ENCODE results near the gene SLC25A29.
A peak's percentile ranks its signal among the peaks of the same experiment; 100 is the strongest.
"Not testable (repeated sequence)": the region's sequence is repeated elsewhere in the genome, so short reads cannot be mapped to it uniquely, and the experiment has no call there.

Gene SLC25A29

DNA sequence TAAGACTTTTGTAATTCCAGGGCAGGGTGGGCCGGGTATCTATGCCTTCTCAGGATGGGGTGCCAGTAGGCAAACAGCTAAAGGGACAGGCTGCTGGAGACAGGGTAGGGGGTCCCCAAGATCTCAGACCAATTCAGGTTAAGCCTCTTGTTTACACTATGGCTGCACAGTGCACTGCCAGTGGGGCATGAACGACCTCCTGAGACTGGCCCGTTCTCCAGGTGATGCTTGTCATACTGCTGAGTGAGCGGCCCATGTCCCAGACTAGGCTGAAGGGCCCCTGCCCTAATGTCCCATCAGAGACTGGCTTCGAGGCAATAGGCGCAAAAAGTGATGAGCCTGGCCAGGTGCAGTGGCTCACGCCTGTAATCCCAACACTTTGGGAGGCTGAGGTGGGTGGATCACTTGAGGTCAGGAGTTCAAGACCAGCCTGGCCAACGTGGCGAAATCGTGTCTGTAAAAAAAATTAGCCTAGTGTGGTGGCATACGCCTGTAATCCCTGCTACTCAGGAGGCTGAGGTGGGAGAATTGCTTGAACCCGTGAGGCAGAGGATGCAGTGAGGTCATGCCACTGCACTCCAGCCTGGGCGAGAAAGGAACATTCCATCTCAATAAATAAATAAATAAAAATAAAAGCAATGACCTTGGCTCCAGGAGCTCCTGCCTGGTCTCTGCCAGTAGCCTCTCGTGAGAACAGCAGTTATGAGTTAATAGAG lies 12.6 kb downstream of the SLC25A29 start:
- DNase-seq (ENCODE audit: low read depth in 2 of 2) = no peak

DNA sequence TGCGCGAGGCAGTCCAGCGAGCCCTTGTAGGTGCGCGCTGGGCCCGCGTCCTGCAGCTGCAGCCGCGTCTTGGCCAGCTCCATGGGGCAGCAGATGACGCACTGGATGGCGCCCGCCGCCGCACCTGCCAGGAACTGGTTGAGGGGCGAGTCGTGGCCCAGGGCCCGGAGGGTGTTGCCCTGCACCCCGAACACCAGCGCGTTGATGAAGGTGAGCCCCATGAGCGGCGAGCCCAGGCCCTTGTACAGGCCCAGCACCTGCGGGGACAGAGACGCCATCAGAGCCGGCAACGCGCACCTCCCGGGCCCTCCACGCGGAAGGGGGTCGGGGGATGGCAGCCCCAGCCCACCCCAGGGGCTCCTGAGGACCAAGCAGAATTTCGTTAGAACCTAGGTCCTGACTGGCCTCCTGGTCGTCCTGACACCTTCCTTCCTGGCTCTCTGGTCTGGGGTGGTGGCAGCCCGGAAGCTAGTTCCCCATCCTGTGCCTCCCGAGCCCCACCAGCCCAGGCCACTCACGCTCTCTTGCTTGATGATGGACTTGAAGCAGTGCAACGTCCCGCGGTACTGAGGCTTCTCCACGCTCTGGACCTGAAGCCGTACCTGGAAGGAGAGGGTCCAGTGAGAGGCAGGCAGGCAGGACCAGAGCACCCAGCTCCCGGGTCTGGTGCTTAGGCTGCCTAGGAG lies 13.3 kb downstream of the SLC25A29 start:
- no peak for DNase-seq (ENCODE audit: low read depth in 2 of 2)

- no peak for DNase-seq (ENCODE audit: low read depth in 2 of 2)
Measured at GRCh38 chr14:100292301-100292775, 13.9 kb downstream of the SLC25A29 start.

GRCh38 chr14:100291305-100292075 lies 14.8 kb downstream of the SLC25A29 start:
- no peak for DNase-seq (ENCODE audit: low read depth in 2 of 2)

DNA sequence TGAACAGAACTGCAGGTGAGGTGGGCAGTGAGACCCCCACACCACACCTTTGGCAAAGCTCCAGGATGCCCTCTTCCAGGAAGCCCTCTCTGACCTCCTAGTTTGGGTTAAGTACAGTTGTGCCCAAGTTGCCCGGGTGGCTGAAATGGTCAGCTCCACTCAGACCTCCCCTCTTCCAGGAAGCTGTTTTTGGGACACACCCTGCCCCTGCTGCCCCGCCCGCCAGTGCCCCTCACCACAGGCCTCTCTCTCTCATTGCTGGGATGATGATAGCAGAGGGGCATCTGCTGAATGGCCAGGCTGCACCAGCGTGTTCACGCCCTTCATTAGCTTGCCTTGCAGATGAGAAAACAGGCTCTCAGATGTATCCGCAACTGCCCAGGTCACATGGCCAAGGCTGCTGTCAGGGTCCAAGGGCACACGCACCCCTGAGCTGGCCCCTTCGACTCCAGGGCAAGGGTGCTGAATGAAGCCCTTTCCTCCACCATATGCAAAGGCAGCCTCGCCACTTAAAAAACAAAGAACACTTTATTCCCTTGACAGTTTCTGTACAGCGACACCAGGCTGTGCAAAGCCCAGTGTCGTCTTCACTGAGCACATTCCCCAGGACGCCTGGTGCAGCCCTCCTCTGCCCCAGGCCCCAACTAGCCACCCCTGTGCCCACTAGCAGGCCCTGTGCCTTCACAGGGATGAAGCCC lies 15.5 kb downstream of the SLC25A29 start:
- DNase-seq (ENCODE audit: low read depth in 2 of 2) = no peak

DNA sequence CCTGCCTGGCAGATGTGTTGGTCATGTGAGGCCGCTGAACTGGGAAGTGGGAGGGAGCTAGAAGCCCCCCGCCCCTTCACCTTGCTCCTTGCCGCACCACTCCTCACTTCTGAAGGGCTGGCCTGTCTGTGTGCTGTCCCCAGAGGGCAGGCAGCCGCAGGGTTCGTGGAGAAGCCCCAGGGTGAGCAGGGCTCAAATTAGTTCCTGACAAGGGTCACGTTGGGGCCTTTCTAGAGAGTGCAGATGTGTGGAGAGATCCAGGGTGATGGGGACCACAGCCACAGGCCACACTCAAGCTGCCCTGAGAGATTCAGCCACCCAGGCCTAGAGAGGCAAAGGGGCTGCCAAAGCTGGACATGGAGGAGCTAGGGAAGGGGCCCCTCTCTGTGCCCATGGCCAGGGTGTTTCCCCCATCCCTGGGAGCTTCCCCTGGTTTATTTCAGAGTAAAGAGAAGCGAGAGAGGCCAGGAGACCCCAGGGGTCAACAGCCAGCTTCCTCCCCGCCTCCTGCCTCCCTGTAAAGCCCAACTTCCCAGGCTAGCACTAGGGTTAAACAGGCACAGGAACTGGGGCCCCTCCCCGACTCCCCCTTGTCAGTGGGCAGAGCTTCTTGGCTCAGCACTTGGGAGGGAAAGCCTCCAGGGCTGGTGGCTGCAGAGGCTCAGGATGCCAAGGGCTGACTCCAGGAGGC lies 16.2 kb downstream of the SLC25A29 start:
- no peak for DNase-seq (ENCODE audit: low read depth in 2 of 2)

GRCh38 chr14:100288382-100289185 lies 17.7 kb downstream of the SLC25A29 start:
- DNase-seq (ENCODE audit: low read depth in 2 of 2) = no peak

- DNase-seq (ENCODE audit: low read depth in 2 of 2) = not testable (repeated sequence)
Measured at GRCh38 chr14:100287998-100288295, 18.3 kb downstream of the SLC25A29 start.

GRCh38 chr14:100287202-100287997 lies 18.8 kb downstream of the SLC25A29 start:
- no peak for DNase-seq (ENCODE audit: low read depth in 2 of 2)

DNA sequence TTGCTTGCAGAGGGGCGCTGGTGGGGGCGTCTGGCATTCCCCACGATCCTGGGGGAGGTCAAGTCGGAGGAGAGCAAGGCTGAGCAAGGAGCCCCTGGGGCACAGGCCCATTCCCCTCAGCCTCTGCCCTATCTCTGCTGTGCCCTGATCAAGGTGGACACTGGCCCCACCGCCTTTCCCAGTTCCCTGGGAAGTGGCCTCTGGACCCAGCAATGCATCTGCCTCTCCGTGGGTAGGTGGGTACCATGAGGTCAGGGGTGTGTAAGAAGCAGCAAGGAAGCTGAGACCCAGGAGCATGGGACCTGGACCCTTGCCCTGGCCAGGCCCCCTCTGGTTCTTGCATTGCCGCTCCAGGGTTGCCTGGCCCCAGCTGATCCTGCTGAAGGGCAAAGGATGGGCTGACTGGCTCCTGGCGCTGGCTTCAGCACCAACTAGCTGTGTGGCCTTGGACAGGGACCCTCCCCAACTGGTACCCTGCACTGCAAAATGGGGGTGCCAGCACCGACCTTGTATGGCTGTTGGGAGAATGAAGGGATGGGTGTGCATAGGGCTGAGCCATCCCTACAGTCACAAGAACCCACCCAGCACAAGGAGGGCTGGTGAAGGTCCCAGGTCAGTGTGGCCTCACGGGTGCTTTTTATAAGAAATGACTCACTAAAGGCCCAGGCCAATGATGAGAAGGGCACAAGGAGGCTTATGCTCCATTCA lies 19.6 kb downstream of the SLC25A29 start:
- no peak for DNase-seq (ENCODE audit: low read depth in 2 of 2)

- no peak for DNase-seq (ENCODE audit: low read depth in 2 of 2)
Measured at GRCh38 chr14:100285913-100286400, 20.3 kb downstream of the SLC25A29 start.

- DNase-seq (ENCODE audit: low read depth in 2 of 2) = peak; percentile 58
Measured at GRCh38 chr14:100285021-100285912, 21.0 kb downstream of the SLC25A29 start.

GRCh38 chr14:100283984-100284881 lies 22.0 kb downstream of the SLC25A29 start:
- no peak for DNase-seq (ENCODE audit: low read depth in 2 of 2)

DNA sequence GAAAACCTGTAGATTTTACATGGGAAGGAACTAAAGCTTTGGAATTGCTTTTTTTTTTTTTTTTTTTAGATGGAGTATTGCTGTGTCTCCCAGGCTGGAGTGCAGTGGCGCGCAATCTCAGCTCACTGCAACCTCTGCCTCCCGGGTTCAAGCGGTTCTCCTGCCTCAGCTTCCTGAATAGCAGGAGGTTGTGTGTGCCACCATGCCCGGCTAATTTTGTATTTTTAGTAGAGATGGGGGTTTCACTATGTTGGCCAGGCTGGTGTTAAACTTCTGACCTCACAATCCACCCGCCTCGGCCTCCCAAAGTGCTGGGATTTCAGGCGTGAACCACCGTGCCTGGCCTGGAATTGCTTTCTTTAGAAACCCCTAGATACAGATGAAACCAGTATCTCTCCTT lies 22.8 kb downstream of the SLC25A29 start:
- not testable (repeated sequence) for DNase-seq (ENCODE audit: low read depth in 2 of 2)

- DNase-seq (ENCODE audit: low read depth in 2 of 2) = no peak
Measured at GRCh38 chr14:100282766-100283419, 23.4 kb downstream of the SLC25A29 start.

GRCh38 chr14:100282083-100282350 lies 24.2 kb downstream of the SLC25A29 start:
- DNase-seq (ENCODE audit: low read depth in 2 of 2) = no peak
